Stimulated activated CD8-positive, alpha-beta memory T cell treated with anti-CD3 and anti-CD28 coated beads, Interleukin-12 subunit alpha, Interleukin-12 subunit beta, amount 100 ng/mL, for 1 hour (primary cell): ENCODE results near the gene UBE2Q2.
"Not testable (repeated sequence)": the region's sequence is repeated elsewhere in the genome, so short reads cannot be mapped to it uniquely, and the experiment has no call there.

Source experiments
- DNase-seq: peaks from one replicate; pipeline ENCODE4 v3.0.0-alpha.2; 2020; ENCODE audit warnings: low read depth

Gene UBE2Q2

DNA sequence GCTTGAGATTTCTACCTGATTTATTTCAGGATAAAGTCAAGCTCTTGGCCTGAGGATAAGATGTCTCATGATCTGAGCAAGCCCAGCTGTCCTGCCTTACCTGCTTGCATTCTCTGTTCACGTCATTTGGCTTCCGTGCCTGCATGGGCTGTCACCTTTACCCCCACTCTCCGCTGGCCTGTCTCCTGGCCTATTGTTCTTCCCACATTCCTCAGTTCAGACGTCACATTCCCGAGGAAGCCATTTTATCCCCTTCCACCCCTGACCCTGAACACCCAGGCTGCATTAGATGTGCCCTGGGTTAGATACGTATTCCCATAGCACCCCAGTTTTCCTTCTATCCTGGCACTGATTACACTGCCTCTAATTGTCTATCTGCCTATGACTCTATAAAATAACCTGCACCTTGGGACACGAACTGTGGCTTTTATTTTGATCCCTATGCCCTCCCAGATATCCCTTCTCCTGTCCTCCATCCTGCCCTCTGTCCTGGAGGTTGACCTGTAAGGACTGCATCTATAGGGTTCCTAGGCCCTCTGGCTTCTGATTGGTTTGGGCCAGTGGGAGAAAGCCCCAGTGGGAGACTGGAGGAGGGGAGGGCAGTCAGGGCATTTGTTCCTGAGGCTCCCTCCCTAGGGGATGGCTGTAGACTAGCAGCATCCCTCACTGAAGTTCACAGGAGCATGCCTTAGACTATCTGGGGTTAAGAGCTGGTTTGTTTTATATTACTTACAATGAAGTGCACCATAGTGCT lies 19.2 kb upstream of the UBE2Q2 start:
- DNase-seq: no peak

DNA sequence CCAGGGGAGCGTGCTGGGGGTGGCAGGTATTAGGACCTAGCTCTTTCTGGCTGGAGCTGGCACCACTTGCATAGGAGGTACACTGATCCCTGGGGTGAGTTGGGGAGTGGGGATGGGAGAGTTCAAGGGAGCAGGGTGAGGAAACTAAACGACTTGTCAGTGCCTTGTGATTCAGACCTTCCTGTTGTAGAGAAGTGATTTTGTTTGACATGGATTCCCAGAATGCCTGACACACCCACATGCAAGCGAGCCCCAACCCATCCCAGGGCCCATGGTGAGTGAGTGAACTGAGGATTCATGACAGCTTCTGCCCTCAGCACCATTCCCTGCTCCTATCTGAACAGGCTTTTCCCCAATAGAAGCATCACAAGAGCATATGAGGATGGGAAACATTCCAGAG lies 15.6 kb upstream of the UBE2Q2 start:
- no peak for DNase-seq

- no peak for DNase-seq
These were observed 14.8 kb upstream of the UBE2Q2 start for GRCh38 chr15:75828429-75828828.

DNA sequence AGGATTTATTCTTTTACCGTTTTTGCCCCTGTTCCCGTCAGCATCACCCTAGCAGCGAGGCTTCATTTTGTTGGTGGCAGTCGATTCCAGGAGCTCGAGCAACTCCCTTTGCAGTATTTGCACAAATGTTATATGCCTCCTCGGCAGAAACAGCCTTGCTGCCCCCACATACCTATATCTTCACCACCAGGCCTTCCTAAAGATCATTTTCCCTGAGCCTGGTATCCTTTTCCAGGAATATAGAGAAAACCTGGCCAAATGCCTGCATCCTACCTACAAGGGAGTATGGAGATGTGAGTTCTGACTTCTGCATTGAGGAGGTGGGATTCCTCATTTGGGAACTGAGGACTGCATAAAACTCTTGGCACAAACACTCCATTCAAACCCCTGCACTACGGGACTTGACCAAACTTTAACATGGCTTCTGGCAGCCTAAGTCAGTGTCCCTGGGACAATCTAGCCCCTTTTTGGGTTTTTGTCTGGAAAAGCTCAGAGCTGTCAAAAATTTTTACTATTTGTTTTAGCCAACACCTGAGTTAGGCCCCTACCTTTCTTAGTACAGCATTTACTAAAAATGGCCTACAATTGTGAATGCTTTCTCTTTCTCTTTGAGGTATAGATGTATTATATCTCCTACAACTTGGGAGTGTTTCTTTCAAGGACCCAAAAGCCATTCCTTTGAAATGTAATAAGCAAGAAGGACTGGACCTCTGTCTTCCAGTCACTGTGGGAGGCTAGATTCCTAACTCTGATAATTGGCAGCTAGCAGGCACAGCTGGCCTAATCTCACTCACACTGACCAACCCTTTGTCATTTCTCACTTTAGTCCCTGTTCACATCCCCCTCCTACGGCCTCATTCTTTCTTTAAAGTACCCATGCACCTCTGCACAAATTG lies 12.1 kb upstream of the UBE2Q2 start:
- DNase-seq: no peak

DNA sequence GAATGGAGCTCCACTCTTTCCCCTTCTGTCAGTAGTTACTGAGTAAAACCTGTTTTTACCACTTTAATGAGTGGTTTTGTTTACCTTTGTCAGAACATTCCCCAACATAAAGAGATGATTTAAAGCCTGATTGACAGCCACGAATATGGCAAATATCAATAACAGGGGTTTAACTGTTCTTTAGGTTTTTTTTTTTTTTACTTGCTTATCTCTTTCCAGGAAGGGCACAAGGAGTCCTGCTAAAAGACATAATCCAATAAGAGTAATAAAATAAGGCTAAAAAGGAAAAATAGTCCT lies 11.5 kb upstream of the UBE2Q2 start:
- no peak for DNase-seq

DNA sequence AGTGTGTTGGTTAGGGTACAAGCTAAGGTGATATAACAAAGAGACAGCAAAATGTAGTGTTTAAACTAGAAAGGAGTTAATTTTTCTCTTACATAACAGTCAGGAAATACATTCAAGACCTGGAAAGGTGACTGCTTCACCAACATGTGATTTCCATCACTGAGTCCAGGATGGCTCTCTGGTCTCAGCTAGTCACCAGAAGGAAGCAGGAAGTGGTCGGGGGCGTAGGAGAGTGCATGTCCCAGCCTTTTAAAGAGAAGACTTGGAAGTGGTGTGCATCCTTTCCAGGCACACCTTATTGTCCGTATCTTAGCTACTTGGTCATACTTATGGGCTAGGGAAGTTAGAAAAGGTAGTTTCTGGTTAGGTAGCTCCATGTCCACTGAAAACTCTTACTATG lies 11.1 kb upstream of the UBE2Q2 start:
- DNase-seq: no peak

GRCh38 chr15:75834021-75834420 lies 9.2 kb upstream of the UBE2Q2 start:
- DNase-seq: no peak

- DNase-seq: no peak
These were observed 7.0 kb upstream of the UBE2Q2 start for GRCh38 chr15:75835990-75836958.

DNA sequence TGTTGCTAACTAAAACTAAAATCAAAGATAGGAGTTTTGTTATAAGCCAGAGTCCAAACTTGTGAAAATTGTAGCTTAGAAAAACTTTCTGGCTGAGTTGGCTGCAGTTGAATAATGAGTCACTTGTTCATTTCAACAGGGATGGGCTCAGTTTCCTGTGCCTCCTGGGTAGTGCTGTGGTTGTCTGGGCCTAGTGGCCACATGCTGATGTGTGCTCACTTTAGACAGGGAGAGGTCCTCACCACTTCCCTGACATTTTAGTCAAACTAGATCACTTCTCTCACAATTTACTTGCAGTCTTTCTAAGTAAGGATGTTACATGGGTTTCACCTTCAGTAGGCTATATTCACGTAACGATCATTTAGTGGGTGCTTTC lies 6.3 kb upstream of the UBE2Q2 start:
- peak; percentile 18 for DNase-seq

DNA sequence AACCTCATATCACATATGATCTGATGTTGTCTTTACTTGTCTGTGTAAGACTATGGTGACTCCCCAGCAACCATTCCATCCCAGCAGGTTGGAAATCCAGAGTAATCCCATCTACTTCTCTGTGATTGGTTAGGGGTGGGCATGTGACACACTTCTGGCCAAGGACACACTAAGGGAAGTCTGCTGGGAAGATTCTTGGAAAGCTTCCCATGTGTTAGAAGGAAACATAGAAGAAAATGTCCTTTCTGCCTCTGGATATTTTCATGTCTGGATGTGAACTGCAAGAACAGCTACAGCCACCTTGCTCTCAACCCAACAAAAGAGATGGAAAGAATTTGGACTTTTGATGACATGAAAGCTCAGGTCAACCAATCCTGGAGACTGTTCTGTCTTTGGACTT lies 2.6 kb upstream of the UBE2Q2 start:
- no peak for DNase-seq

DNA sequence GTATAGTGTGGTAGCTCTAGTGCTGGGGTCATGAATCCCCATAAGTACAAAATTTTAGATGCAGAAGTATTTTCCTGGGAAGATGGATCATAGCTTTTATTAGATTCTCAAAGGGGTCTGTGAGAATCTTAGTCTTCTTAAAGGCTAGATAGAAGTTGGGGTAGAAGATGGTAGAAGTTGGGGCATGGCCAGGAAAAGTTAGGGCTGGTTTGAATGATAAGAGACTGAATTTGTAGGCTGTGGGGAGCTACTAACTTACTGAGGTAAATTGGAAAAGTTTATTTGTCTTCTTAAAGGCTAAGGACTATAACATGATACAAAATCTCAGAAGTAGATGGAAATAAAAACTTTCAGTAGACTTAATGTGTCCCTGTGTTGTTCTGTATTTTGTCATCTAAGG lies 1.6 kb upstream of the UBE2Q2 start:
- DNase-seq: no peak

- peak; percentile 12 for DNase-seq
These were observed 683 bp downstream of the UBE2Q2 start for GRCh38 chr15:75843678-75844581.

GRCh38 chr15:75844629-75845335 lies 1.5 kb downstream of the UBE2Q2 start:
- DNase-seq: no peak

- DNase-seq: no peak
These were observed 5.9 kb downstream of the UBE2Q2 start for GRCh38 chr15:75849167-75849566.

DNA sequence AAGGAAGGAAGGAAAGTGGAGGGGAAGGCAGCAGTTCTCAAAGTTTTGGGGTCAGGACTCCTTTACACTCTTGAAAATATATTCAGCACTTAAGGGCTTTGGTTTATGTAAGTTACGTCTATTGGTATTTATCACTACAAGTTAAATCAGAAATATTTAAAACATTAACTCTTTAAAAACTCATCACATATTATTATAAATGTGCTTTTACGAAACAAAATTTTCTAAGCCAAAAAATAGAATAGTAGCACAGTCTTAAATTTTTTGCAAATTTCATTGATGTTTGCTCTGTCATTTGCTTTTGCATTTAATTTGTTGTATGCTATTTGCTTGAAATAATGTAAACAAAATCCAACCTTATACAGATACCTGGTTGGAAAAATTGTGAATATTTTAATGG lies 7.5 kb downstream of the UBE2Q2 start:
- no peak for DNase-seq

DNA sequence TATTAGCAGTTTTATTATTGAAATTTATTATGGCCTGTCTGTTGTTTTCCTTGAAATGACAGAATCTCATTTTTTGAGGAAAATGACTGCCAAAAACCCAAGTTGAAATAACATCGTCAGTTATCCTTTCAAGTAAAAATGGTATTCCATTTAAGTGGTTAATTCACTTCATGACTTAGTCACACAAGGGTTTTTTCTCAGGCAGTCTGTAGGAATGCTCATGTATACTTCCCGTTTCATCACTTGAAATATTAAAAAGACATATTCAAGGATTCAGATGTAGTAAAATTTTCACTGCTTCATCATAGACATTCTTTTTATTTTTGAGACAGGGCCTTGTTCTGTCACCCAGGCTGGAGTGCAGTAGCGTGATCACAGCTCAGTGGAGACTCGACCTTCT lies 8.3 kb downstream of the UBE2Q2 start:
- not testable (repeated sequence) for DNase-seq

GRCh38 chr15:75857886-75858285 lies 14.6 kb downstream of the UBE2Q2 start:
- no peak for DNase-seq

DNA sequence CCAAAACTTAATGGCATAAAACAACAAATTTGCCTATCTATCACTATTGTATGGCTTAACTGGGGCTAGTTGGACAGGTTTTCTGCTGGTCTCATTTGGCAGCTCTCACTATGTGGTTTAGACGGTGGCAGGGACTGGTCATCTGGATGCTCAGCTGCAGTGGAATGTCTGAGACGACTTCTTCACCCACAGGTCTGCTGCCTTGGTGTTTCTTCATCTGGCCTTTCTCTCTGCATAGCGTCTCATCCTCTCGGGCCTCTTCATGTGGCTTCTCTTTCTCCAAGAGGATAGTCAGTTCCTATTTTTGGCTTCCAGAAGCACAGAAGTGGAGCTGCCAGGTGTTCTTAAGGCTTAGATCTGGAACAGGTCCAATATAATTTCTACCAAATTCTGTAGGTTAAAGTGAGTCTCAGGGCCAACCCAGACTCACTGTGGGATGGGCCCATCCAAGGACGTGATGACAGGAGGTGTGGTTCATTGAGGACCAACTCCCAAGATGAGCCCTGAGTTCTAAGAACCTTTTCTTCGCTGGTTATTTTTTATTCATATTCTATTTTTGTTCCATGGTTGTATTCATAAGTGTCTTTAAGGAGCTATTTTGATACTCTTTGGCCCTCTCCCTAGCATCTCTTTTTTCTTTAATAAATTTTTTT lies 18.6 kb downstream of the UBE2Q2 start:
- no peak for DNase-seq

- DNase-seq: no peak
These were observed 19.5 kb downstream of the UBE2Q2 start for GRCh38 chr15:75862796-75863195.
